GM23338 (cell line): ENCODE results near the gene RPS2. TPM values are rescaled to one million over a fixed set of nuclear protein-coding genes. Genes with fewer than 3 reads are reported as not detected.

Experiments
- ATAC-seq: fragments of 200-7000 bp; cut with Tn5 transposase; 3 replicates; pipeline ENCODE4 v1.9.1; 2020
- DNase-seq: peaks from one replicate; pipeline ENCODE4 v3.0.0-alpha.2; 2015; ENCODE audit warnings: low spot score
- H2AFZ ChIP-seq: fragments of 200-600 bp; sonication (generic); 2 replicates; pipeline ENCODE4 v1.8.0; 2016; ENCODE audit warnings: antibody characterized with exemption, mild to moderate bottlenecking, moderate library complexity
- H3F3A ChIP-seq: fragments of 200-600 bp; sonication (generic); replicated peaks from 2 replicates; pipeline ENCODE4 v1.8.0; 2017; ENCODE audit warnings: antibody characterized with exemption, mixed run types, low read depth
- H3K27ac ChIP-seq: fragments of 200-600 bp; sonication (generic); 2 replicates; pipeline ENCODE4 v1.6.1; 2016; ENCODE audit warnings: low read depth
- H3K27me3 ChIP-seq: fragments of 200-600 bp; sonication (generic); 2 replicates; pipeline ENCODE4 v1.8.0; 2016; ENCODE audit warnings: mild to moderate bottlenecking, mixed run types, moderate library complexity; ENCODE audit not compliant: insufficient read depth
- H3K36me3 ChIP-seq: fragments of 200-600 bp; sonication (generic); 2 replicates; pipeline ENCODE4 v1.8.0; 2016; ENCODE audit warnings: mild to moderate bottlenecking; ENCODE audit not compliant: insufficient read depth
- H3K4me1 ChIP-seq: fragments of 200-600 bp; sonication (generic); 2 replicates; pipeline ENCODE4 v1.8.0; 2016; ENCODE audit warnings: mild to moderate bottlenecking, moderate library complexity; ENCODE audit not compliant: insufficient read depth
- H3K4me2 ChIP-seq: fragments of 200-600 bp; sonication (generic); 2 replicates; pipeline ENCODE4 v1.7.1; 2017; ENCODE audit warnings: mixed run types
- H3K4me3 ChIP-seq: fragments of 200-600 bp; sonication (generic); 2 replicates; pipeline ENCODE4 v1.6.1; 2016; ENCODE audit warnings: mixed run types
- H3K79me2 ChIP-seq: fragments of 200-600 bp; sonication (generic); replicated peaks from 2 replicates; pipeline ENCODE4 v1.8.0; 2017; ENCODE audit warnings: mild to moderate bottlenecking; ENCODE audit not compliant: insufficient read depth
- H3K9me2 ChIP-seq: fragments of 200-600 bp; sonication (generic); 2 replicates; pipeline ENCODE4 v1.8.0; 2017; ENCODE audit not compliant: insufficient read depth
- H4K20me1 ChIP-seq: fragments of 200-600 bp; sonication (generic); replicated peaks from 2 replicates; pipeline ENCODE4 v1.8.0; 2017; ENCODE audit warnings: mild to moderate bottlenecking; ENCODE audit not compliant: insufficient read depth
- H3K27ac Mint-ChIP-seq: 2 replicates; pipeline ENCODE4 v1.8.0; 2020; ENCODE audit warnings: inconsistent platforms, mild to moderate bottlenecking, moderate library complexity, mixed read lengths
- H3K27me3 Mint-ChIP-seq: 3 replicates; pipeline ENCODE4 v1.8.0; 2022; ENCODE audit warnings: low read depth, mild to moderate bottlenecking, moderate library complexity, mixed read lengths, inconsistent platforms; ENCODE audit not compliant: insufficient read depth, poor library complexity
- H3K36me3 Mint-ChIP-seq: 3 replicates; pipeline ENCODE4 v1.8.0; 2021; ENCODE audit warnings: low read depth, mild to moderate bottlenecking, inconsistent platforms, moderate library complexity, mixed read lengths
- H3K4me1 Mint-ChIP-seq: 3 replicates; pipeline ENCODE4 v1.8.0; 2020; ENCODE audit warnings: mild to moderate bottlenecking, inconsistent platforms, mixed read lengths
- H3K4me3 Mint-ChIP-seq: 3 replicates; pipeline ENCODE4 v1.8.0; 2021; ENCODE audit warnings: moderate library complexity, mild to moderate bottlenecking, inconsistent platforms, mixed read lengths
- H3K9me3 Mint-ChIP-seq: 3 replicates; pipeline ENCODE4 v1.8.0; 2020; ENCODE audit warnings: moderate library complexity, mild to moderate bottlenecking, inconsistent platforms, mixed read lengths
- CREB1 ChIP-seq: fragments of 250-450 bp; sonication (Bioruptor Pico); IDR thresholded peaks from 2 replicates; pipeline ENCODE4 v1.5.0; 2020; ENCODE audit warnings: low read depth, mild to moderate bottlenecking, moderate library complexity
- EZH2 ChIP-seq: fragments of 200-600 bp; sonication (generic); IDR thresholded peaks from one replicate; pipeline ENCODE4 v1.8.0; 2017; ENCODE audit warnings: antibody characterized with exemption, mild to moderate bottlenecking, low read depth; ENCODE audit not compliant: unreplicated experiment
- EZH2phosphoT487 ChIP-seq: fragments of 200-600 bp; sonication (generic); IDR thresholded peaks from one replicate; pipeline ENCODE4 v1.8.1; 2018; ENCODE audit warnings: antibody characterized with exemption; ENCODE audit not compliant: unreplicated experiment
- JUNB ChIP-seq: IDR thresholded peaks from one replicate; pipeline ENCODE4 v1.6.1; 2016; ENCODE audit warnings: antibody characterized with exemption; ENCODE audit not compliant: unreplicated experiment
- NANOG ChIP-seq: IDR thresholded peaks from 2 replicates; pipeline ENCODE4 v1.6.1; 2016; ENCODE audit warnings: antibody characterized with exemption, borderline replicate concordance
- POLR2AphosphoS5 ChIP-seq: IDR thresholded peaks from 2 replicates; pipeline ENCODE4 v1.6.1; 2016; ENCODE audit warnings: antibody characterized with exemption, low read depth
- REST ChIP-seq: IDR thresholded peaks from one replicate; pipeline ENCODE4 v1.6.1; 2018; ENCODE audit warnings: antibody characterized with exemption; ENCODE audit not compliant: unreplicated experiment
- STAT1 ChIP-seq: IDR thresholded peaks from one replicate; pipeline ENCODE4 v1.6.1; 2016; ENCODE audit warnings: antibody characterized with exemption; ENCODE audit not compliant: unreplicated experiment
- ZNF114 ChIP-seq: fragments of 250-450 bp; sonication (Bioruptor Pico); IDR thresholded peaks from 2 replicates; pipeline ENCODE4 v1.5.0; 2020; ENCODE audit warnings: mild to moderate bottlenecking, moderate library complexity
- ZNF331 ChIP-seq: fragments of 250-450 bp; sonication (Bioruptor Pico); IDR thresholded peaks from 2 replicates; pipeline ENCODE4 v1.5.0; 2020; ENCODE audit warnings: low read depth, mild to moderate bottlenecking, moderate library complexity
- polyA plus RNA-seq: library from polyadenylated mRNA; unstranded; fragments of >200 nt; fragmentation: Nextera tagmentation; extraction: Ambion mirVana; gene quantifications from 2 replicates; pipeline ENCODE4 v1.2.1, GENCODE V29; 2016
- total RNA-seq: library from RNA; depleted of rRNA; stranded (reverse); fragments of >200 nt; shearing (Covaris generic); gene quantifications from 2 replicates; pipeline ENCODE4 v1.2.3, GENCODE V29; 2014
- TF ChIP-seq, protein P1 (sequence below), 2 experiments: fragments of 200-600 bp in 1 of 2; sonication (generic) in 1 of 2; conservative IDR thresholded peaks; 2 replicates each; pipeline versions ENCODE4 v1.5.1 to v1.6.1; 2016 to 2017; ENCODE audit warnings: antibody characterized with exemption in 2 of 2, low read depth in 2 of 2, mild to moderate bottlenecking in 2 of 2, moderate library complexity in 1 of 2
- TF ChIP-seq, protein P2 (sequence below): IDR thresholded peaks from 2 replicates; pipeline ENCODE4 v1.6.1; 2016; ENCODE audit warnings: antibody characterized with exemption
- TF ChIP-seq, protein P3 (sequence below): fragments of 250-450 bp; sonication (Bioruptor Pico); IDR thresholded peaks from 2 replicates; pipeline ENCODE4 v1.5.0; 2020; ENCODE audit warnings: mild to moderate bottlenecking, moderate library complexity

RPS2 gene
- total and polyA plus RNA-seq, 2 experiments from 2014 or later = 3,786 to 3,992 TPM

GRCh38 chr16:1976951-1977874 is 12.6 kb upstream of the RPS2 start:
- Mint-ChIP-seq H3K27ac (no peak overlapping the region), H3K9me3 (no peaks in the 10 kb centered on the region), H3K4me1 (peaks cover 17% of the 10 kb centered on the region), H3K27me3 (peaks cover 33% of the 10 kb centered on the region), H3K36me3 (peaks cover 13% of the 10 kb centered on the region), H3K4me3 (no peak overlapping the region)
- Histone ChIP-seq H3K4me1 (peaks cover 21% of the 10 kb centered on the region), H3K79me2 (peaks cover 16% of the 10 kb centered on the region), H3K4me2 (no peak overlapping the region), H3K9me2 (no peaks in the 10 kb centered on the region), H4K20me1 (no peaks in the 10 kb centered on the region; the same call in 1 of the 2 replicates), H3K4me3 (no peak overlapping the region), H3K27me3 (peaks cover 26% of the 10 kb centered on the region), H3K27ac (no peak overlapping the region), H3K36me3 (no peaks in the 10 kb centered on the region), H3F3A (peaks cover 13% of the 10 kb centered on the region; the same call in 1 of the 2 replicates), H2AFZ (no peak overlapping the region)
- TF ChIP-seq POLR2AphosphoS5 = no peak
- TF ChIP-seq, protein P1, sequence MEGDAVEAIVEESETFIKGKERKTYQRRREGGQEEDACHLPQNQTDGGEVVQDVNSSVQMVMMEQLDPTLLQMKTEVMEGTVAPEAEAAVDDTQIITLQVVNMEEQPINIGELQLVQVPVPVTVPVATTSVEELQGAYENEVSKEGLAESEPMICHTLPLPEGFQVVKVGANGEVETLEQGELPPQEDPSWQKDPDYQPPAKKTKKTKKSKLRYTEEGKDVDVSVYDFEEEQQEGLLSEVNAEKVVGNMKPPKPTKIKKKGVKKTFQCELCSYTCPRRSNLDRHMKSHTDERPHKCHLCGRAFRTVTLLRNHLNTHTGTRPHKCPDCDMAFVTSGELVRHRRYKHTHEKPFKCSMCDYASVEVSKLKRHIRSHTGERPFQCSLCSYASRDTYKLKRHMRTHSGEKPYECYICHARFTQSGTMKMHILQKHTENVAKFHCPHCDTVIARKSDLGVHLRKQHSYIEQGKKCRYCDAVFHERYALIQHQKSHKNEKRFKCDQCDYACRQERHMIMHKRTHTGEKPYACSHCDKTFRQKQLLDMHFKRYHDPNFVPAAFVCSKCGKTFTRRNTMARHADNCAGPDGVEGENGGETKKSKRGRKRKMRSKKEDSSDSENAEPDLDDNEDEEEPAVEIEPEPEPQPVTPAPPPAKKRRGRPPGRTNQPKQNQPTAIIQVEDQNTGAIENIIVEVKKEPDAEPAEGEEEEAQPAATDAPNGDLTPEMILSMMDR (conservative IDR thresholded peaks at IDR 0.05; ENCODE audit: low read depth in 2 of 2) = no peak
- no peak for TF ChIP-seq NANOG
- TF ChIP-seq, protein P2, sequence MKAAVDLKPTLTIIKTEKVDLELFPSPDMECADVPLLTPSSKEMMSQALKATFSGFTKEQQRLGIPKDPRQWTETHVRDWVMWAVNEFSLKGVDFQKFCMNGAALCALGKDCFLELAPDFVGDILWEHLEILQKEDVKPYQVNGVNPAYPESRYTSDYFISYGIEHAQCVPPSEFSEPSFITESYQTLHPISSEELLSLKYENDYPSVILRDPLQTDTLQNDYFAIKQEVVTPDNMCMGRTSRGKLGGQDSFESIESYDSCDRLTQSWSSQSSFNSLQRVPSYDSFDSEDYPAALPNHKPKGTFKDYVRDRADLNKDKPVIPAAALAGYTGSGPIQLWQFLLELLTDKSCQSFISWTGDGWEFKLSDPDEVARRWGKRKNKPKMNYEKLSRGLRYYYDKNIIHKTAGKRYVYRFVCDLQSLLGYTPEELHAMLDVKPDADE = no peak
- TF ChIP-seq STAT1 = no peak
- no peak for TF ChIP-seq EZH2phosphoT487
- TF ChIP-seq, protein P3, sequence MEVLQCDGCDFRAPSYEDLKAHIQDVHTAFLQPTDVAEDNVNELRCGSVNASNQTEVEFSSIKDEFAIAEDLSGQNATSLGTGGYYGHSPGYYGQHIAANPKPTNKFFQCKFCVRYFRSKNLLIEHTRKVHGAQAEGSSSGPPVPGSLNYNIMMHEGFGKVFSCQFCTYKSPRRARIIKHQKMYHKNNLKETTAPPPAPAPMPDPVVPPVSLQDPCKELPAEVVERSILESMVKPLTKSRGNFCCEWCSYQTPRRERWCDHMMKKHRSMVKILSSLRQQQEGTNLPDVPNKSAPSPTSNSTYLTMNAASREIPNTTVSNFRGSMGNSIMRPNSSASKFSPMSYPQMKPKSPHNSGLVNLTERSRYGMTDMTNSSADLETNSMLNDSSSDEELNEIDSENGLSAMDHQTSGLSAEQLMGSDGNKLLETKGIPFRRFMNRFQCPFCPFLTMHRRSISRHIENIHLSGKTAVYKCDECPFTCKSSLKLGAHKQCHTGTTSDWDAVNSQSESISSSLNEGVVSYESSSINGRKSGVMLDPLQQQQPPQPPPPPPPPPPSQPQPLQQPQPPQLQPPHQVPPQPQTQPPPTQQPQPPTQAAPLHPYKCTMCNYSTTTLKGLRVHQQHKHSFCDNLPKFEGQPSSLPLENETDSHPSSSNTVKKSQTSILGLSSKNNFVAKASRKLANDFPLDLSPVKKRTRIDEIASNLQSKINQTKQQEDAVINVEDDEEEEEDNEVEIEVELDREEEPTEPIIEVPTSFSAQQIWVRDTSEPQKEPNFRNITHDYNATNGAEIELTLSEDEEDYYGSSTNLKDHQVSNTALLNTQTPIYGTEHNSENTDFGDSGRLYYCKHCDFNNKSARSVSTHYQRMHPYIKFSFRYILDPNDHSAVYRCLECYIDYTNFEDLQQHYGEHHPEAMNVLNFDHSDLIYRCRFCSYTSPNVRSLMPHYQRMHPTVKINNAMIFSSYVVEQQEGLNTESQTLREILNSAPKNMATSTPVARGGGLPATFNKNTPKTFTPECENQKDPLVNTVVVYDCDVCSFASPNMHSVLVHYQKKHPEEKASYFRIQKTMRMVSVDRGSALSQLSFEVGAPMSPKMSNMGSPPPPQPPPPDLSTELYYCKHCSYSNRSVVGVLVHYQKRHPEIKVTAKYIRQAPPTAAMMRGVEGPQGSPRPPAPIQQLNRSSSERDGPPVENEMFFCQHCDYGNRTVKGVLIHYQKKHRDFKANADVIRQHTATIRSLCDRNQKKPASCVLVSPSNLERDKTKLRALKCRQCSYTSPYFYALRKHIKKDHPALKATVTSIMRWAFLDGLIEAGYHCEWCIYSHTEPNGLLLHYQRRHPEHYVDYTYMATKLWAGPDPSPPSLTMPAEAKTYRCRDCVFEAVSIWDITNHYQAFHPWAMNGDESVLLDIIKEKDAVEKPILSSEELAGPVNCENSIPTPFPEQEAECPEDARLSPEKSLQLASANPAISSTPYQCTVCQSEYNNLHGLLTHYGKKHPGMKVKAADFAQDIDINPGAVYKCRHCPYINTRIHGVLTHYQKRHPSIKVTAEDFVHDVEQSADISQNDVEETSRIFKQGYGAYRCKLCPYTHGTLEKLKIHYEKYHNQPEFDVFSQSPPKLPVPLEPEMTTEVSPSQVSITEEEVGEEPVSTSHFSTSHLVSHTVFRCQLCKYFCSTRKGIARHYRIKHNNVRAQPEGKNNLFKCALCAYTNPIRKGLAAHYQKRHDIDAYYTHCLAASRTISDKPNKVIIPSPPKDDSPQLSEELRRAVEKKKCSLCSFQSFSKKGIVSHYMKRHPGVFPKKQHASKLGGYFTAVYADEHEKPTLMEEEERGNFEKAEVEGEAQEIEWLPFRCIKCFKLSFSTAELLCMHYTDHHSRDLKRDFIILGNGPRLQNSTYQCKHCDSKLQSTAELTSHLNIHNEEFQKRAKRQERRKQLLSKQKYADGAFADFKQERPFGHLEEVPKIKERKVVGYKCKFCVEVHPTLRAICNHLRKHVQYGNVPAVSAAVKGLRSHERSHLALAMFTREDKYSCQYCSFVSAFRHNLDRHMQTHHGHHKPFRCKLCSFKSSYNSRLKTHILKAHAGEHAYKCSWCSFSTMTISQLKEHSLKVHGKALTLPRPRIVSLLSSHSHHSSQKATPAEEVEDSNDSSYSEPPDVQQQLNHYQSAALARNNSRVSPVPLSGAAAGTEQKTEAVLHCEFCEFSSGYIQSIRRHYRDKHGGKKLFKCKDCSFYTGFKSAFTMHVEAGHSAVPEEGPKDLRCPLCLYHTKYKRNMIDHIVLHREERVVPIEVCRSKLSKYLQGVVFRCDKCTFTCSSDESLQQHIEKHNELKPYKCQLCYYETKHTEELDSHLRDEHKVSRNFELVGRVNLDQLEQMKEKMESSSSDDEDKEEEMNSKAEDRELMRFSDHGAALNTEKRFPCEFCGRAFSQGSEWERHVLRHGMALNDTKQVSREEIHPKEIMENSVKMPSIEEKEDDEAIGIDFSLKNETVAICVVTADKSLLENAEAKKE (CRISPR knock-in tag) = no peak
- TF ChIP-seq ZNF114 (CRISPR knock-in tag) = no peak
- TF ChIP-seq JUNB = no peak
- TF ChIP-seq CREB1 = no peak
- no peak for TF ChIP-seq REST
- no peak for TF ChIP-seq EZH2
- TF ChIP-seq ZNF331 (CRISPR knock-in tag) = no peak
- ATAC-seq = no peak
- no peak for DNase-seq
